Measurements from ENCODE around the gene MYO7A. TPM values are rescaled to one million over a fixed set of nuclear protein-coding genes. Genes with fewer than 3 reads are reported as not detected.
A peak's percentile ranks its signal among the peaks of the same experiment; 100 is the strongest.

MYO7A gene
- total RNA-seq, 1 donor from 2014 or later = 0.23 TPM

GRCh38 chr11:77089004-77089545, 39.0 kb upstream of the MYO7A start:
- H3K4me3 ChIP-seq (ENCODE audit: low read depth, low read length) = no peak overlapping the region
- TF ChIP-seq CTCF (conservative IDR thresholded peaks at IDR 0.05; ENCODE audit: low read depth, low read length) = no peak
- DNase-seq (ENCODE audit: low read depth) = no peak

- no peak for TF ChIP-seq CTCF (conservative IDR thresholded peaks at IDR 0.05; ENCODE audit: low read depth, low read length)
- DNase-seq (ENCODE audit: low read depth) = no peak
- H3K4me3 ChIP-seq (ENCODE audit: low read depth, low read length) = no peak overlapping the region
These were observed 38.0 kb upstream of the MYO7A start for GRCh38 chr11:77090046-77090372.

GRCh38 chr11:77090373-77091111, 37.5 kb upstream of the MYO7A start:
- H3K4me3 ChIP-seq (ENCODE audit: low read depth, low read length) = no peak overlapping the region
- no peak for TF ChIP-seq CTCF (conservative IDR thresholded peaks at IDR 0.05; ENCODE audit: low read depth, low read length)
- no peak for DNase-seq (ENCODE audit: low read depth)

GRCh38 chr11:77091146-77091940, 36.7 kb upstream of the MYO7A start:
- H3K4me3 ChIP-seq (ENCODE audit: low read depth, low read length) = no peak overlapping the region
- peak; percentile 95 for TF ChIP-seq CTCF (conservative IDR thresholded peaks at IDR 0.05; ENCODE audit: low read depth, low read length)
- no peak for DNase-seq (ENCODE audit: low read depth)

GRCh38 chr11:77092382-77092781, 35.7 kb upstream of the MYO7A start:
- H3K4me3 ChIP-seq (ENCODE audit: low read depth, low read length) = no peak overlapping the region
- DNase-seq (ENCODE audit: low read depth) = no peak
- no peak for TF ChIP-seq CTCF (conservative IDR thresholded peaks at IDR 0.05; ENCODE audit: low read depth, low read length)

GRCh38 chr11:77093056-77093891, 34.8 kb upstream of the MYO7A start:
- no peak for TF ChIP-seq CTCF (conservative IDR thresholded peaks at IDR 0.05; ENCODE audit: low read depth, low read length)
- no peak overlapping the region for H3K4me3 ChIP-seq (ENCODE audit: low read depth, low read length)
- DNase-seq (ENCODE audit: low read depth) = no peak

Data from epithelial cell of proximal tubule (primary cell).